ENCODE results near the gene RDH13.

The RDH13 gene

DNA sequence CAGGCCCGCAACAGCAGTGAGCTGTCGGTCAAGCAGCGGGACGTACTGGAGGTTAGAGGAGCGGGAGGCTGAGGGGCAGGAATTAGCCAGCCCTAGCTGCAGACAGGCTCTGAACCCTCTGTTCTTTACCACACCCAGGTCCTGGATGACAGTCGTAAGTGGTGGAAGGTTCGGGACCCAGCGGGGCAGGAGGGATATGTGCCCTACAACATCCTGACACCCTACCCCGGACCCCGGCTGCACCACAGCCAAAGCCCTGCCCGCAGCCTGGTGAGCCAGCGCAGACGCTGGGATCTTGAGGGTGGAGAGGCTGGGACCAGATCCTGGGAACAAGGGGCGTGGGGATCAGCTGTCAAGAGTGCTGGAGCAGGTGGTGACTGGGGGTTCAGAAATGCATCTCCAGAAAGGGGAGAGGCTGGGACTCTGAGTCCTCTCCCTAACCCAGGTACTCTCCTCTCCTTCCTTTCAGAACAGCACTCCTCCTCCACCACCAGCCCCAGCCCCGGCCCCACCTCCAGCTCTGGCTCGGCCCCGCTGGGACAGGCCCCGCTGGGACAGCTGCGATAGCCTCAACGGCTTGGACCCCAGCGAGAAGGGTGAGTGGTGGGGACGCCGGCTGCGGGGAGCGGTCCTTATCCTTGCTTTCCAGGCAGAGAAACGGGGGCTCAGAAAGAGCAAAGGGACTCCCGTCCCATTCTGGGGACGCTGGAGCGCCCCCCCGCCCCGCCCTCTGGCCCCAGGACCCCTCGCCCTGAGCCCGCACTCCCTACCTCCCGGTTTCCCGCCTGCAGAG lies 23.2 kb upstream of the RDH13 start:
- DNase-seq (ENCODE audit: extremely low read depth, insufficient read length): no peak
- Histone ChIP-seq H3K36me3 (ENCODE audit: control insufficient read depth, insufficient read depth, low read length) (peaks cover 1% of the 10 kb centered on the region), H3K27me3 (replicated peaks; ENCODE audit: control insufficient read depth, insufficient read depth, low read length) (no peaks in the 10 kb centered on the region; the same call in 1 of the 2 replicates), H3K4me3 (replicated peaks; ENCODE audit: low read depth, low read length) (no peak overlapping the region)
- TF ChIP-seq, protein P1, sequence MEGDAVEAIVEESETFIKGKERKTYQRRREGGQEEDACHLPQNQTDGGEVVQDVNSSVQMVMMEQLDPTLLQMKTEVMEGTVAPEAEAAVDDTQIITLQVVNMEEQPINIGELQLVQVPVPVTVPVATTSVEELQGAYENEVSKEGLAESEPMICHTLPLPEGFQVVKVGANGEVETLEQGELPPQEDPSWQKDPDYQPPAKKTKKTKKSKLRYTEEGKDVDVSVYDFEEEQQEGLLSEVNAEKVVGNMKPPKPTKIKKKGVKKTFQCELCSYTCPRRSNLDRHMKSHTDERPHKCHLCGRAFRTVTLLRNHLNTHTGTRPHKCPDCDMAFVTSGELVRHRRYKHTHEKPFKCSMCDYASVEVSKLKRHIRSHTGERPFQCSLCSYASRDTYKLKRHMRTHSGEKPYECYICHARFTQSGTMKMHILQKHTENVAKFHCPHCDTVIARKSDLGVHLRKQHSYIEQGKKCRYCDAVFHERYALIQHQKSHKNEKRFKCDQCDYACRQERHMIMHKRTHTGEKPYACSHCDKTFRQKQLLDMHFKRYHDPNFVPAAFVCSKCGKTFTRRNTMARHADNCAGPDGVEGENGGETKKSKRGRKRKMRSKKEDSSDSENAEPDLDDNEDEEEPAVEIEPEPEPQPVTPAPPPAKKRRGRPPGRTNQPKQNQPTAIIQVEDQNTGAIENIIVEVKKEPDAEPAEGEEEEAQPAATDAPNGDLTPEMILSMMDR (IDR thresholded peaks at IDR 0.05; ENCODE audit: insufficient read depth, low read length, poor library complexity, severe bottlenecking): no peak

GRCh38 chr19:55084416-55084815 lies 21.5 kb upstream of the RDH13 start:
- TF ChIP-seq, protein P1 (IDR thresholded peaks at IDR 0.05; ENCODE audit: insufficient read depth, low read length, poor library complexity, severe bottlenecking): no peak
- DNase-seq (ENCODE audit: extremely low read depth, insufficient read length): no peak
- Histone ChIP-seq H3K36me3 (ENCODE audit: control insufficient read depth, insufficient read depth, low read length) (peaks cover 1% of the 10 kb centered on the region), H3K4me3 (replicated peaks; ENCODE audit: low read depth, low read length) (no peak overlapping the region), H3K27me3 (replicated peaks; ENCODE audit: control insufficient read depth, insufficient read depth, low read length) (no peaks in the 10 kb centered on the region; the same call in 1 of the 2 replicates)

DNA sequence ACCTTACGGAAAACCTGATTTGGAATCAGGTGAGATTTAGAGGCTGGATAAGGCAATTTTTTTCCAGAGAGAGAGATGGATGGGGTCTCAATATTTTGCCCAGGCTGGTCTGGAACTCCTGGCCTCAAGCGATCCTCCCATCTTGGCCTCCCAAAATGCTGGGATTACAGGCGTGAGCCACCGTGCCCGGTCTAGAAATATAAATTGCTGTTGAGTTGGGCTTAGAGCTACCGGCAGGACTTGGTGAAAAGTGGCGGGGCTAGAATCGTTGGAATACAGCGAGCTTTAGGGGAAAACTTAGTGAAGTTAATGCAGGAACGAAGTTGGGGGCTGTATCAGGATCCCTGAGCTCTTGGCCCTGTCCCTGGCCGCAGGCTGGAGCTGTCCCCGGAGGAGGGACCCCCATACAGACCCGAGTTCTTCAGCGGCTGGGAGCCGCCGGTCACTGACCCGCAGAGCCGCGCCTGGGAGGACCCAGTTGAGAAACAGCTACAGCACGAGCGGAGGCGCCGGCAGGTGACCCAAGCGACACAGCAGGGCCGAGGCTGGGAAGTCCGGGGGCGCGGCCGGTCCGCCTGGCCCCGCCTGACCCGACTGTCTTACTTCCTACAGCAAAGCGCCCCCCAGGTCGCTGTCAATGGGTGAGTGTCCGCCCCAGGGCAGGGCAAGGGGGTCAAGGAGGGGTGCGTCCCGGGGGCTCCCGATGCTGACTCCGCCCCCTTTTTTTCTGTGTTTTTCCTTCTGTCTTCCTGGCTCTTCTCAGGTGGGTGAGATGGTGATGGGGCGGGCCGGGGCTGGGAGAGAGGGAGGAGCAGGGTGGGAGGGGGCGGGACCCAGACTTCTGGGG lies 20.3 kb upstream of the RDH13 start:
- Histone ChIP-seq H3K36me3 (ENCODE audit: control insufficient read depth, insufficient read depth, low read length) (peaks cover 1% of the 10 kb centered on the region), H3K27me3 (replicated peaks; ENCODE audit: control insufficient read depth, insufficient read depth, low read length) (no peaks in the 10 kb centered on the region; the same call in 1 of the 2 replicates), H3K4me3 (replicated peaks; ENCODE audit: low read depth, low read length) (no peak overlapping the region)
- DNase-seq (ENCODE audit: extremely low read depth, insufficient read length): no peak
- TF ChIP-seq, protein P1 (IDR thresholded peaks at IDR 0.05; ENCODE audit: insufficient read depth, low read length, poor library complexity, severe bottlenecking): no peak

- H3K27me3 ChIP-seq (replicated peaks; ENCODE audit: control insufficient read depth, insufficient read depth, low read length): no peaks in the 10 kb centered on the region; the same call in 1 of the 2 replicates
- peak; percentile 73 for DNase-seq (ENCODE audit: extremely low read depth, insufficient read length)
- H3K36me3 ChIP-seq (ENCODE audit: control insufficient read depth, insufficient read depth, low read length): no peaks in the 10 kb centered on the region; the same call in 1 of the 2 replicates
- H3K4me3 ChIP-seq (replicated peaks; ENCODE audit: low read depth, low read length): no peak overlapping the region
- TF ChIP-seq, protein P1 (IDR thresholded peaks at IDR 0.05; ENCODE audit: insufficient read depth, low read length, poor library complexity, severe bottlenecking): no peak
These were observed 19.3 kb upstream of the RDH13 start for GRCh38 chr19:55082020-55082851.

- peak overlapping the region; percentile 2; the same call in 1 of the 2 replicates for H3K4me3 ChIP-seq (replicated peaks; ENCODE audit: low read depth, low read length)
These were observed 18.7 kb upstream of the RDH13 start for GRCh38 chr19:55081770-55082019.

More at GRCh38 chr19:55081770-55082019, 18.7 kb upstream of the RDH13 start:
- no peak for DNase-seq (ENCODE audit: extremely low read depth, insufficient read length)
- Histone ChIP-seq H3K27me3 (replicated peaks; ENCODE audit: control insufficient read depth, insufficient read depth, low read length) (no peaks in the 10 kb centered on the region; the same call in 1 of the 2 replicates), H3K36me3 (ENCODE audit: control insufficient read depth, insufficient read depth, low read length) (no peaks in the 10 kb centered on the region)
- TF ChIP-seq, protein P1 (IDR thresholded peaks at IDR 0.05; ENCODE audit: insufficient read depth, low read length, poor library complexity, severe bottlenecking): no peak
